ENCODE measurements around the gene USP34.

Gene USP34

DNA sequence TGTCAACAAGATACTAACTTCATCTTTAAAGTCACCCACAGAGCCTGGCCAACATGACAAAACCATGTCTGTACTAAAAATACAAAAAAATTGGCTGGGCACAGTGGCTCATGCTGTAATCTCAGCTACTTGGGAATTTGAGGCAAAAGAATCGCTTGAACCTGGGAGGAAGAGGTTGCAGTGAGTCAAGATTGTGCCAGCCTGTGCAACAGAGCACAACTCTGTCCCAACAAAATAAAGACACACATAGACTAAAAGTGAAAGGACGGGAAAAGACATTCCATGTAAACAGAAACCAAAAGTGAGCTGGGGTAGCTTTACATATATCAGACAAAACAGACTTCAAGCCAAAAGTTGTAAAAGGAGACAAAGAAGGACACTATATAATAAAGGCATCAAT is 34.8 kb downstream of the USP34 start:
- TF ChIP-seq CTCF (IDR thresholded peaks at IDR 0.05; ENCODE audit: extremely low read depth, insufficient read depth, missing control alignments): no peak
- DNase-seq (ENCODE audit: low spot score): no peak
- in situ Hi-C loops (cut with MboI; ENCODE audit: low pct_unique_long_range_greater_than_20kb, low sequenced_read_pairs, unreplicated experiment): no loop called here

DNA sequence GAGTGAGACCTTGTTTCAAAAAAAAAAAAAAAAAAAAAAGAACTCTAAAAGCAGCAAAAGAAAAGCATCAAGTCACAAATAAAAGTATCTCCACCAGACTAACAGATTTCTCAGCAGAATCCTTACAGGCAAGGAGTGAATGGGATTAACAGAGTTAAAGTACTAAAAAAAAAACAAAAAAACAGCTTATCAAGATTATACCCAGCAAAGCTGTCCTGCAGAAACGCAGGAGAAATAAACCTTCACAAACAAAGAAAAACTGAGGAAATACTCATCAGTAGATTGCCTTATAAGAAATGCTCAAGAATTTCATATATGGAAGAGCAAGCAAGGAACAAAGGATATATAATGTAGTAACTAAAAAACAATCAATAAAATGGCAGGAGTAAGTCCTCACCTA is 35.6 kb downstream of the USP34 start:
- no peak for TF ChIP-seq CTCF (IDR thresholded peaks at IDR 0.05; ENCODE audit: extremely low read depth, insufficient read depth, missing control alignments)
- no peak for DNase-seq (ENCODE audit: low spot score)
- in situ Hi-C loops (cut with MboI; ENCODE audit: low pct_unique_long_range_greater_than_20kb, low sequenced_read_pairs, unreplicated experiment): no loop called here

- in situ Hi-C loops (cut with MboI; ENCODE audit: low pct_unique_long_range_greater_than_20kb, low sequenced_read_pairs, unreplicated experiment): no loop called here
- no peak for DNase-seq (ENCODE audit: low spot score)
- TF ChIP-seq CTCF (IDR thresholded peaks at IDR 0.05; ENCODE audit: extremely low read depth, insufficient read depth, missing control alignments): no peak
Observed at GRCh38 chr2:61434314-61434713, 36.6 kb downstream of the USP34 start.

- in situ Hi-C loops (cut with MboI; ENCODE audit: low pct_unique_long_range_greater_than_20kb, low sequenced_read_pairs, unreplicated experiment): no loop called here
- peak; percentile 8 for TF ChIP-seq CTCF (IDR thresholded peaks at IDR 0.05; ENCODE audit: extremely low read depth, insufficient read depth, missing control alignments)
- no peak for DNase-seq (ENCODE audit: low spot score)
Observed at GRCh38 chr2:61433606-61434005, 37.3 kb downstream of the USP34 start.

DNA sequence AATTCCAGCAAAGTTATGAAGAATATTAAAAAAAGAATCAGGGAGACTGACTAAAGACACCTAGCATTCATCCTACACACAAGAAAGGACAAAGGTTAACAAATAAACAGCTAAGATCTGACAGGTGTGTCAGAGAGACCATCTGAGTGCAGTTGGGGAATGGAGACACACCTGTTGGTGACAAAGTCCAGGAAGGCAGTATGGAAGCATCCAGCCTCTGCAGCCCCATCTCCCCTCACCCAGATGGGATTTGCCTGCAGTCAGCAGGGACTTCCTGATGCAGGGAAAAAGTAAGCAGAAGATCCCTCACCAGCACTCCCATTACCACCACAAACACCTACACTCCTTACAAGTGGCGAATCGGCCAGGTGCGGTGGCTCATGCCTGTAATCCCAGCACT is 37.9 kb downstream of the USP34 start:
- DNase-seq (ENCODE audit: low spot score): no peak
- in situ Hi-C loops (cut with MboI; ENCODE audit: low pct_unique_long_range_greater_than_20kb, low sequenced_read_pairs, unreplicated experiment): no loop called here
- no peak for TF ChIP-seq CTCF (IDR thresholded peaks at IDR 0.05; ENCODE audit: extremely low read depth, insufficient read depth, missing control alignments)

DNA sequence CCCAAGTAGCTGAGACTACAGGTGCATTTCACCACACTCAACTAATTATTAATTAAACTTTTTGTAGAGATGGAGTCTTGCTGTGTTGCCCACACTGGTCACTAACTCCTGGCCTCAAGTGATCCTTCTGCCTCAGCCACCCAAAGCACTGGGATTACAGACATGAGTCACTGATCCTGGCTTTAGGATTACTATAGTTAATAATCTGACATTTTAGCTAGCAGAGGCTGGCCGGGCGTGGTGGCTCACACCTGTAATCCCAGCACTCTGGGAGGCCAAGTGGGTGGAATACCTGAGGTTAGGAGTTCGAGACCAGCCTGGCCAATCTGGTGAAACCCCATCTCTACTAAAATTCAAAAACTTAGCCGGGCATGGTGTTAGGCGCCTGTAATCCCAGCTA is 39.5 kb downstream of the USP34 start:
- DNase-seq (ENCODE audit: low spot score): no peak
- in situ Hi-C loops (cut with MboI; ENCODE audit: low pct_unique_long_range_greater_than_20kb, low sequenced_read_pairs, unreplicated experiment): no loop called here
- TF ChIP-seq CTCF (IDR thresholded peaks at IDR 0.05; ENCODE audit: extremely low read depth, insufficient read depth, missing control alignments): no peak

All from GM13977 (cell line).